HG03565 (cell line): ENCODE data around the gene DCST1.

Experiments used
- ATAC-seq: cut with Tn5 transposase; IDR thresholded peaks from one replicate; pipeline ENCODE4 v1.9.1; 2021; ENCODE audit warnings: mild to moderate bottlenecking, moderate library complexity; ENCODE audit not compliant: unreplicated experiment

The DCST1 gene

GRCh38 chr1:155070158-155070621, 36.6 kb downstream of the DCST1 start:
- no peak for ATAC-seq

- no peak for ATAC-seq
These were observed 37.3 kb downstream of the DCST1 start for GRCh38 chr1:155070721-155071569.

- no peak for ATAC-seq
These were observed 38.1 kb downstream of the DCST1 start for GRCh38 chr1:155071701-155072100.

GRCh38 chr1:155072531-155073289, 39.1 kb downstream of the DCST1 start:
- no peak for ATAC-seq

DNA sequence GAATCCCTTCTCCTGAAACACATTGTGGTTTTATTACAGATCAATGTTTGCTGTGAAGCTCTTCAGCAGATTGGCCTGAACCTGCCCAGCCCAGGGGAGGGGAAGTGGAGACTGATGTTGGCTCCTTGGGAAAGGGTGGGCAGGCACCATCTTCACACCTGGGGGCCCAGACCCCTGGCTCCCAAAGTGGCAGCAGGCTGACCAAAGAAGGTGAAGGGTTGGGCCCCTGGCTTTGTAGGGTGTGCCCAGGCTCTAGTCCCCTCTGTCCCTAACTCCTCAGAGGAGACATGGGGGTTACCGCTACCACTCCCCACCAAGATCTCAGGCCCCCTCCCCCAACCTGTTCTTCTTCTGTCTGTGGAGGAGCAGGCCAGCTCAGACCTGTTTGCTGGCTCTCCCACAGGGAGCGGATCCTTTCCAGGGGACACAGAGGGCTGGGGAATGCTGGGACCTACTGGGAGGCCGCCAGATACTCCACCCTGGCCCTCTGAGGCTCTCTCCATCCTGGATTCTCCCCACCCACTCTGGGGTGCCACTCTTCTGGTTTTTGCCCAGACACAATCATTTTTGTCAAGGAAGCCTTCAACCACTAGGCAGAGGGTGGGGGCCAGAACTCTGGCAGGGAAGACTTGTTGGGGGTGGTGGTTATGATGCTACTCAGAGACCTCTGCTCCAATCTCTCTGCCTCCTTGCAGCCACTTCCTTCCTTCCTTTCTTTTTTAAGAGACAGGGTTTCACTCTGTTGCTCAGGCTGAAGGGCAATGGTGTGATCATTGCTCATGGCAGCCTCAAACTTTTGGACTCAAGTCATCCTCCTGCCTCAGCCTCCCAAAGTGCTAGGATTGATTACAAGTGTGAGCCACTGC, 40.0 kb downstream of the DCST1 start:
- no peak for ATAC-seq

DNA sequence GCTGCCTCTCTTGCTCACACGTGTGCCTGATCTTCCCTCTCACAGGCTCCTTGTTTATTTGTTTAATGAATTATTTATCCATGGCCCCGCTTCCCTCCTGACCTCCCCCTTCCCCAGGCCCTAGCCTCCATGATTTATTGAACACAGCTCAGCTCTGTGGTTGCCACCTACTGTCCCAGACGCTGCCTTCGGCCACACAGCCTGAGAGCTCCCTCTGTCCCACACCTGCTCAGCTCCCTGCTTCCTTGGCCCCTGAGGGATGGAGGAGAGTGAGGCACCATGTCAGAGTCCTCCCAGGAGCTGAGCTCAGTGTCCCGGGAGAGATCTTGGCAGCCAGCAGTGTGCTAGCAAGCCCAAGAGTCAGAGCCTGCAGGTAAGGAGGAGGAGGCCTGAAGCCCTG, 41.9 kb downstream of the DCST1 start:
- no peak for ATAC-seq

- ATAC-seq, result no peak
These were observed 42.7 kb downstream of the DCST1 start for GRCh38 chr1:155076371-155076770.

DNA sequence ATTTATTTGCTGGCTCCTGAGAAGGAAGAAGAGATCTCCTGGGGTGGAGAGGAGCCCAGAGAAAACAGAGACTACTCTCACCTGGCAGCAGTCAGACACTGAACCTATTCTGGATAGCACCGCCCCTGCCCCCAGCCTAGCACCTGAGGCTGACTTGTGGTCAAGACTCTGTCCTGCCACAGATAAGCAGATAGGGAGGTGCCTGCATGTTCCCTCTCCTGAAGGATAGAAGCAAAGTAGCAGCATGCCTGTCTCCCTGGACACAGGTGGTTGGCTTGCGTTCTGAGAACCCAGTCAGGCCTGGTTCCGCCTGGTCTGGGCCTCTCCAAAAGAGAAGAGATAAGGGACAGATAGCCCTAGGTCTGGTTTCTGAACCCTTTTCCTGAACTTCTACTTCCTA, 43.7 kb downstream of the DCST1 start:
- no peak for ATAC-seq

DNA sequence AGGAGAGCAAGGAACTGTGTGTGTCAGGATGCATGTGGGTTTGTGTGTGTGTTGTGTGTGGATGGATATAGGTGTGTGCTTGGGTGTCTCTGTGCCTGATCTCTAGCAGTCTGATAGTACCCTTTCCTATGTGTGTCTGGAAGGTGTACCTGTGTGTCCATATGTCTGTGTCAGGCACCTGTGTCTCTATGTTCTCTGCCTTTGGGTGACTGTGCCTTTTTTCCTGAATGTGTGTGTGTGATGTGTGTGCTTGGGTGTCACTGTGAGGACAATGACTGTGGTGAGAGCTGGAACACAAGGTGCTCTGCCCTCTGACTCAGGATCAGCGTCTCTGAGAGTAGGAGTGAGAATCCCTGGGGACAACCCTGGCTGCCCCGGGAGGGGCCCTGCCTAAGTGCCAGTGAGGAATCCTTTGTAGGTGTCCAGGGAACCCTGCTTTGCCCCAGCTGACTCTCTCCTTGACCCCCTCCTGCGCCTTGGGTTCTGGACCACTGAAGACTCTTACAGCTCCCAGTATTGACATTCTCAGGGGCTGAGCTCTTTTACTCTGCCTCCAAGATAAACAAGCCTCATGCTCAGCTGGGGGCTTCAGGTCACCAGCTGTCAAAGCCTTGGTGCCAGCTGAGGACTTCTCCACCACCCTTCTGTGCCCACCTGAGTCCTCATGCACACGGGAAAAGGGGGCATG, 44.3 kb downstream of the DCST1 start:
- ATAC-seq, result no peak

- no peak for ATAC-seq
These were observed 45.0 kb downstream of the DCST1 start, which contains the start of gene EFNA3 for GRCh38 chr1:155078469-155079209. EFNA3 (plus strand) TSS chr1:155078837; CDS start chr1:155078942, 105 bp downstream.

- no peak for ATAC-seq
These were observed 45.5 kb downstream of the DCST1 start for GRCh38 chr1:155079210-155079486.

- no peak for ATAC-seq
These were observed 46.1 kb downstream of the DCST1 start for GRCh38 chr1:155079487-155080311.

DNA sequence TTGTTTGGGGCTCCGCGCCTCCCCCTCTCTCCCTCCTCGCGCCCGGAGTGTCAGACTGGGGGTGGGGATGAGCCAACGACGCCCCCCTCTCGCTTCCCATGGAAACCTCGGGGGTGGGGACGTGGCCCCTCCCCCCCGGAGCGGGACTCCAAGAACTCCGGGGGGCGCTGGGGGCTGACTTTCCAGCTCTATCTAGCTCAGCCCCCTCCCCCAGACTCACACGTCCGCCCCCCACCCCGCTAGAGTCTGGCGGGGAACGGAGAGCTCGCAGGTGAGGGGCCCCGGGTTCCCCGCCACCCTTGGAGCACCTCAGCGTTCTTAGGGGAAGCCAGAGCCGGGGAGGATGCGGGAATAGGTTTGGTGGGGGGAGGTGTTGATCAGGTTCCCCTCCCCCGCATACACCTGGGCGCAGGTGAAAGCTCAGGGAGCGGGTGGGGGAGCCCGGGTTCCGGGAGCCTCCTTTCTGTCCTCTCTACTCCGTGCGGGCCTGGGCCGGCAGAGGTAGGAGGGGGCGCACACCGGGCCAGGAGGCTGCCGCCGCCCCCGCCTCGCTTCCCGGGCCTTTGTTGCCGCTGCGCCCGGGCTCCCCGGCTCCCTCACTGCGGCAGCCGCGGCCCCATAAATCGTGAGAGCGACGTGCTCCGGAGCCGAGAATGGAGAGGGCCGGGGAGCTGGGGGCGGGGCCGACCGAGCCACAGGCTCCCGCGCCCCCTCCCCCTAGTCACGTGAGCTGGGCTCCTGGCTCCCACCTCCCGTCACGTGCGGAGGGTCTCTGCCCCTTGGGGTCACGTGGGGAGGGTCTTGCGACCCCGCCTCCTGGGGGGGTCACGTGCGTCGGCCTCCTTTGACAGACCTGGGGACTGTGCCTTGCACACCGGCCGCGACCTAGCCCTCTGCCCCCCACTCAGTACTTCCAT, 46.9 kb downstream of the DCST1 start:
- no peak for ATAC-seq

DNA sequence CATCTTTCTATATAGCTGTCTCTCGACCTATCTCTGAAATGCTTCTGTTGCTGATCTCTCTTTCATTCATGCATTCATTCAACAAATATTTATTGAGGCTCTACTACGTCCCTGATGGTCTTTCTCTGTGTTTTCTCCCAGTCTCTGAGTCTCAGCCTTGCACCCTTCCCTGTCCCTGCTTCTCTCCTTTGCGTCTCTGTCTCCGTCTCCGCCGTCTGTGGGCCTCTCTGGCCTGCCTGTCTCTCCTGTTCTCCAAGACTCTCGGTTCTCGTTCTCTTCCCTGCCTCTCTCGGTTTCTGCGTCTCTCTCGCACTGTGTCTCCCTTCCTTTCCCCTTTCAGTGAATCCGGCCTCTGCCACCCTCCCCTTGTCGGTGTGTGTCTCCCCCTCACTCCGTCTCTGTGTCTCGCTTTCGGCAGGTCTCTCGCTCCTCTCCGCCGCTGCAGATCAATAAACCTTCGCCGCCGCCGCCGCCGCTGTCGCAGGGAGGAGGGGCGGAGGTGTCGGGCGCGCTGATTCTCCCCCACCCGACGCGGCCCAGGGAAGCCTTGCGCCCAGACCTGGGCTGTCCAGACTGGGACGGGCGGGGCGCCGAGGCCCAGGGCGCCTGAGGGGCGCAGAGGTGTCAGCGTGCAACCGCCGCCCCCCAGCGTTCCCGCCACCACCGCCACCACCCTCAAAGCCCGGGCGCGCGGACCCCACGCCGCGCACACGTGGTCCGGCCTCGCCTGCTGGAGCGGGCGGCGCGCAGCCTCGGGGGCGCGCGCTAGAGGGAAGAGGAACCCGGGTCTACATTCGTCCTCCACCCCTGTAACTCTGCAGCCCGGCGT, 48.1 kb downstream of the DCST1 start:
- ATAC-seq, result no peak

GRCh38 chr1:155082301-155083051, 48.9 kb downstream of the DCST1 start:
- ATAC-seq, result no peak

DNA sequence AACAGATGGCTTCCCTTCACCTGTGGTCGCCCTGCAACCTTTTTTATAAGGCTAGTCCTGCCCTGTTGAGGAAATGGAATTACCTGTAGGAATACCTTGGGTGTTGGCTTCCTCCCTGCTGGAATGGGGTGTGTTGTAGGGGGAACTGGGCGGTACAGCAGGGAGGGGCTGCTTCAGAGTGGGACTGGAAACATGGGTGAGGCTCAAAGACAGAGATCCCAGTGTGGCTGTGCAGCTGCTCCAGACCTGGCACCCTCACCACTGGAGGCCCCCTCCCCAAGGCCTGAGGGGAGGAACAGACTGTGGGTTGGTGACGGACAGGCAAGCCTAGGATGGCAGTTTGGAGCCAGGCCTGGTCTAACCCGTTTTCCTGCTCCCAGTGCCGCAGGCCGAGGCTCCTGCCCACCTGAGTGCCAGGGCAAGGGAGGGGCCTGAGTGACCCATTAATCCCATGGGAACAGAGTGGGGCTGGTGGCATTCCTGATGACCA, 49.5 kb downstream of the DCST1 start:
- no peak for ATAC-seq
